ENCODE measurements around the gene RNF149.
"Not testable (repeated sequence)": the region's sequence is repeated elsewhere in the genome, so short reads cannot be mapped to it uniquely, and the experiment has no call there.

Gene RNF149, protein sequence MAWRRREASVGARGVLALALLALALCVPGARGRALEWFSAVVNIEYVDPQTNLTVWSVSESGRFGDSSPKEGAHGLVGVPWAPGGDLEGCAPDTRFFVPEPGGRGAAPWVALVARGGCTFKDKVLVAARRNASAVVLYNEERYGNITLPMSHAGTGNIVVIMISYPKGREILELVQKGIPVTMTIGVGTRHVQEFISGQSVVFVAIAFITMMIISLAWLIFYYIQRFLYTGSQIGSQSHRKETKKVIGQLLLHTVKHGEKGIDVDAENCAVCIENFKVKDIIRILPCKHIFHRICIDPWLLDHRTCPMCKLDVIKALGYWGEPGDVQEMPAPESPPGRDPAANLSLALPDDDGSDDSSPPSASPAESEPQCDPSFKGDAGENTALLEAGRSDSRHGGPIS

DNA sequence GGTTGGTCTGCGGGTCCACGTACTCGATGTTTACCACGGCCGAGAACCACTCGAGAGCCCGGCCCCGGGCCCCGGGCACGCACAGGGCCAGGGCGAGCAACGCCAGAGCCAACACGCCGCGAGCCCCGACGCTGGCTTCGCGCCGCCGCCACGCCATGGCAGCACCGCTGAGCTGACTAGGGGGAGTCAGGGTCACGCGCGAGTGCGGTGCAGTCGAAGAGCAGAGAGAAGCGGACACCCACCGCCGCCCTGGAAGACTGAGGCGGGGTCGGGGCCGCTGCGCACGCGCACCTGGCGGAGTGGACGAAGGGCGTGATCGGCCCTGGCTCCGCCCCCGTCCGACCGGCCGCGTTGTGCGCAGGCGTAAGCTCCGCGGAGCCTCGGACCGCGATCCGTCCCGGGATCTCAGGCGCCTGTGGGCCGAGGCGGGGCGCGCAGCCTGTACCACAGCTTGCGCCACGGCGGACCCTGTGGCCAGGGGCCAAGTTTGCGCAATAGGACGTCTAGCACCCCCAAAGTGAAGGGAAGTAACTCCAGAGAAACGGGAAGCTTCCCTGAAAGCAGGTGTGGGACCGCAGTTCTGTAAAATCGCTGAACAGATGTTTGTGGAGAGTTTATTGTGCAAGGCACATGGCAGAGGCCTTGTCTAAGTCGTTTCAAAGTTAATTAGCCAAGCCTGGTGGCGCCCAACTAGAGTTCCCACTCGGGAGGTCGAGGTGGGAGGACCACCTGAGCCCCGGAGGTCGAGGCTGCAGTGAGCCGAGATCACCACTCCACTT, at the start of gene RNF149:
RNF149 (minus strand) TSS at position 270 of the 779 bp plus-strand sequence; CDS start at position 157, 113 bp downstream.
- DNase-seq = peak; percentile 99

DNA sequence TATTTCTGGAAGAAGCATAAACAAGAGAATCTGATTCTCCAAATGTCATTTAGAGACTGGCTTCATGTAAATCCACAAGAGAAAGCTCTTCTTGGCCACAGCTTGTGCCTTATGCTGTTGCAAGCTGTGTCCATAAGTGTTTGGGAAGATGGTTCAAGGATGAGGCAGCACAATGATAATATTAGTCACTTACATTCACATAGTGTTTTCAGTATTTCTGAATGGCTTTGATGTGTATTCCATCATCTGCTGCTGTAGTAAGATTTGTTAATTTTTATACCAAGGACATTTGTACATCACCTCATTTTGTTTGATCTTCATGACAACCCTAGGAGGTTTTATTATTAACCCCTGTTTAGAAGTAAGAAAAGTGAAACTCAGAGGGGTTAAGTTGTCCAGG, 48.9 kb upstream of the RNF149 start:
- DNase-seq = no peak

DNA sequence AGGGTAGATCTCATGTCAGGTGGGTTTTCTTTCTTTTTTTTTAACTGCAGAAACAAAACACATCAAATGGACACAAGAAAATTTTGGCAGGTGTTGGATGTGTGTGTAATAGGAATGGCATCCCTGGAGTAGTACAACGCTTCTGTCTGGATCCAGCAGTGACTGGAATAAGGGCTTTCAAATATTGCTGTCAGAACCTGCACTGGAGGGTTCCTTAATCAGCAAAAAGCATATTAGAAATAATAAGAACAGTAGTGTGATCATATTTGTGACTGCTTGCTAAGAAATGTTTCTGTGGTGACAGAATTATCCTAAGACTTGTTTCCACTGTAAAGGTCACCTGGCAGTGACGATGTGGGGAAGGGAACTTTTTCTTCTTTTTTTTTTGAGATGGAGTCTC, 48.0 kb upstream of the RNF149 start:
- no peak for DNase-seq

DNA sequence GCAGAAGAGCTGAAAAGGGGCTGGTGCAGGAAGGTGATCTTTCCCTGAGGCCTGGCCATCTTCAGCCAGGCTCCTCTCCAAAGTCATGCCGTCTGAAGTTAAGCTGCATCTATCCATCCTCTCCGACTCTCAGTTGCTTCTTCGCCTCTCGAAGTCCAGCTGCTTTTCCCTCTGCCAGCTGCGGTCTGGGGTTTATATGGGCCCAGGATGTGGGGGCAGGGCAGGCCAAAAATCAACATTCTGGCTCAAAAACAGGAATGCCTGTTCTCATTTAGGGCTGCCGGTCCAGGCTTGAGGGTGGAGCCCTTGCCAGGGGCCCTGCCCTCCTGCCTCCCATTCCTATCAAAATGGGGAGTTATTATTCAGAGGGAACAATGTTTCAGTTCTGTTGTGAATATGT, 47.6 kb upstream of the RNF149 start:
- DNase-seq = no peak

DNA sequence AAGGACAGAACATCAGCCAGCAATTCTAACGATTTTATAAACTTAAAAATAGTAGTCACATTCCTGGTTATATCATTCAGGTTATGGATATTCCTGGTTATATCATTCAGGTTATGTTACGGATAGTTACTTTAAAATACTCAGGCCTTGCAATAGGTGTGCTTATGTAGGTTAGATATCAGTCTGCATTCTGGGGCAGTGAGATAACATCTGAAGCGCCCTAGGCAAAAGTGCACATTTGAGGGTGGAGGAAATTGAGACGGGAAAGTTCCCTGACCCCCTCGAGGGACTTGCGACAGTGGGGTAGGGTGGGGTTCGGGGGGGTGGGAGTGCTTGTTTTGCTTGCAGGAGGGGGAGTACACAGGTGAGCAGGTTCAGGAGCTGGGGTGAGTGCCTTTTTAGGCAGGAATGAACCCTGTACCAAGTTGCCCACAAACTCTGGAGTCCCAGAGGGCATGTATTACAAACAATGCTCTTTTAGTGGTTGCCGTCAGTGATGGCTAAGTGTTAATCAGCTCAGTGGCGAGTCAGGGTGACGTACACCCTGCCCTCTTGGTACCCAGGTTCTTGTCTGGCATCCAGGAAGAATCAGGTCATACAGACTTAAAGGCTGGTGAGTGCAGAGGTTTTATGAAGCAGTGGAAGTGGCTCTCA, 47.0 kb upstream of the RNF149 start:
- no peak for DNase-seq

DNA sequence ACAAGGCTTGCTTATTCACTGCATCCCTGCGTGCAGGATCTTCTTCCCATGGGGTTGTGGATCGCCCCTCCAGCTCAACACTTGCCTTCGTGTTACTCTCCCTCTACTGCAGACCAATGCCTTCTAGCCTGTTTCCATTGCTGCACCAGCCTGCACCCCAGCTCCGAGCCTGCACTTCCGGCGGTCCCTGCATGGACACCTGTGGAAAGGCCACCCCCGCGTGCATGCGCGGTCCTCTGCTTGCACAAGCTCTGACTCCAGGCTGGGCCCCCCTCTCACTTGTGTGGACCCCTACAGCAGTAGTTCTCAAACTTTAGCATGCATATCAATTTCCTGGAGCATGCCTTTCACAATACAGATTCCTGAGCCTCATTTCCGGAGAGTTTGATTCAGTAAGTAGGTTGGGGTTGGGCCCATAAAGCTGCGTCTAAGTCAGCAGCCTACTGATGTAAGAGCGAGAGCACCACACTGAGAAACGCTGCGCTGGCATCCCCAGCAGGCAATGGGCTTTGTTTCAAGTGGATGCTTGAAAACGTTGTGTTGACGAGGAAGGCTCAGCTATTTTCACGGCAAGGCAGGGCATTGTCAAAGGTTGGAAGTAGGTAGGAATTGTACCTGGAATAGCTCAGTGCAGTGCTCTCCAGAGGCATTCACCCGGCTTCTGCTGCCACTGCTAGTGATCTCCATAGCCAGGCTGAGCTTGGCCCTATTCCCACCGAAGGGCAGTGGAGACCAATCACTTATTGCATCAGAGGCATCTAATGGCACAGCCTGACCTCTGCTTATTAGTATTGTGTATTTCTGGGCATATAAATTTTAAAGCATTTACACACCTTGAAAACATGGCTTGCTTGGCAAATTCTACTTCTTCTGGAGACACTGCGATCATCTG, 46.2 kb upstream of the RNF149 start:
- DNase-seq = no peak

DNA sequence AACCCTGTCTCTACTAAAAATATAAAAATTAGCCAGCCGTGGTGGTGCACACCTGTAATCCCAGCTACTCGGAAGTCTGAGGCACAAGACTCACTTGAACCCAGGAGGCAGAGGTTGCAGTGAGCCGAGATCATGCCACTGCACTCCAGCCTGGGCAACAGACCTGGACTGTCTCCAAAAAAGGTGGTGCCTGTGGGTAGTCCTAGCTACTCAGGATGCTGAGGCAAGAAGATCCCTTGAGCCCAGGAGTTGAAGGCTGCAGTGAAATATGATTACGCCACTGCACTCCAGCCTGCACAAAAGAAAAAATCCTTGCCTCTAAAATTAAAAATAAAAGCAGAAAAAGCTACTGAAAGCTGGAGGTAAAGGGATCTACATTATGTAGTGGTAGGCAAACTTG, 44.1 kb upstream of the RNF149 start:
- DNase-seq = not testable (repeated sequence)

DNA sequence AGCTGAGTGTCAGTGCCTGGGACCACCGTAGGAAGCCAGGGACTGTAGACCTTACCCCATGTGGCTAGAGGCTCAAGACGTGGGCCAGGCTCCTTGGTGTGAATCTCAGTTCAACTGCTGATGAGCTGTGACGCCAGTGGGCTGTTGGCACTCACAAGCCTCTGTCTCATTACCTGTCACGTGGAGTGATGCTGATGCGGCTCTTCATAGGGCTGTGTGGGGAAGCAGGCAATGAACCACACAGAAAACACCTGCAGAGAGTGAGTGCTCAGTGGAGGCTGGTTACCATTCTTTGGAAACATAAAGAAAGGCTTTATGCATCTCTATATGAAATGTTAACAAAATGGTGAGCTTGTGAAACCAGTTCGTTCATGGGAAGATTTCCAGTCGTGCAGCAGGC, 42.7 kb upstream of the RNF149 start:
- DNase-seq = no peak

DNA sequence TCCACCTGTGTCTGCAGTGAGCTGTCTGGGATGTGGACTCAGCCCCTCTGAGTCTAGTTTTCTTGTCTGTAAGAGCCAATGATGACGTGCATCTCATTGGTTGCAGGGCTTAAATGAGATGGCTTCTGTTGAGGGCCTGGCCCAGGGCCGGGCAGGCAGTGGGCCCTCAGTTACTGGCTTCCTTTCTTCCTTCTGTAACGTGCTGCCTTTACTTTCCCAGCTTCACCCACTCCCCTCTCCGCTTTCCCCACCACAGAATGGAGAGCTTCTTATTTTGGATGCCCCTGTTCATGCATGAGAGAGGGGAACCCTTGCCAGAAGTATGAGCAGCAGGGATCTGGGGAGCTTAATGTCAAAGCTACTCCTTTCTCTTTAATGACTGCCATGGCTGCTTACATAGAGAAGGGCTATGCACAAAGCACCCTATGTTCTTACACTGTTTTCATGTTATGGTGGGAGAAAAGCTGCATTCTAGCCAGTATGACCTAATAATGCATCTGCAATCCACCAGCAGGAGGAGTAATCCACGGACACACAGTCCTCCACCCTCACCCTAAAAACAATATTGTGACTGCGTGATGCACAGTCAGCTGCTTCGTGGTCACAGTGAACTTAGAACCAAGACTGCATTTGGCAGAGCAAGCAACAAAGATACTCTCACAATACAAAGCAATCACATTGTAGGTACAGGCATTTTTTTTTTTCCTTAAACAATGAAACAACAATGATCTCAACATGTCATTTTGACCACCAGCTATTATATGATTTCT, 41.6 kb upstream of the RNF149 start:
- peak; percentile 46 for DNase-seq

DNA sequence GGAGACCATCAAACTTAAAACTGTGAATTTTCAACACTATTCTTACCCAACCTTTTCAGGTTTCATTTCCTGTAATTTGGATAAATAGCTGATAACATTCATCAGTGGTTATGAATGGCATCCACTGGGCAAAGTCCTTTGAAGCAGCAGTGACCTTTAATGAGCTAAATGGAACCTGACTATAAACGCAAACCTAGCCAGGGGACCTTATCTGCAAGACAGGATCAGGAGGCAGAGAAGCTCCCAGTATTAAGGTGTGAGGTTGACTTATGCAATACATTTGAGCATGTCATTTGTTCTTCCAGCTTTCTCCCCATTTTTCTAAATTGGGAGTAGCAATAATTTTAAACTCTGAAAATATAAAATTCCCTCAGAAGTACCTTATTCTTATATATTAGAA, 40.4 kb upstream of the RNF149 start:
- no peak for DNase-seq

DNA sequence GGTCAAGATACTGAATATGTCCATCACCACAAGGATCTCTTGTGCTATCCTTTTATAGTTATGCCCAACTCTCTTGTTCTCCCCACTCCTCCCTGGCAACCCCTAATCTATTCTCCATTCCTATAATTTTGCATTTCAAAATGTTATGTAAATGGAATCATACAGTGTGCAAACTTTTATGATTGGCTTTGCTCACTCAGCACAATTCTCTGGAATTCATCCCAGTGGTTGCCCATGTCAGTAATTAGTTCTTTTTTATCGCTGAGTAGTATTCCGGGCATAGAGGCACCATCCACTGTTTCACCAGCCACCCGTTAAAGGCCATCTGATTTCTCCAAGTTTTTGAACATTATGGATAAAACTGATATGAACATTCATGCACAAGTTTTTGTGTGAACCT, 38.4 kb upstream of the RNF149 start:
- DNase-seq = no peak

DNA sequence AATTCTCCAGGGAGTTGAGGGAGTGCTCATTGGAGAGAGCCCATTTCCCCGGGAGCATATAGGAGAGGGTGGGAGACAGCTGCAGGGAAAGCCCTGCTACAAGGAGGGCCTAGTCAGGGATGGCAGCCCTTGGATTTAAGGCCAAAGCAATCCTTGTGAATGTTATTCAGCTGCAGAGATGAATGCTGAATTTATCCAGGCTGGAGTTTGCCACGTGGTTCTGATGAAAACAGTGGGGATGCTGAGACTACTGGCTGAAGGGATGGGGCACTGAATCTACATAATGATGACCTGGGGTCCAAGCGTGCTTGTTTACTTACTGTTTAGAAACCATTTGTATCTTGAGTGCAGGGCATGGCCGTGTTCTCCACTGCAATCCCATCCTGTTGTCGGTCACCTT, 35.6 kb upstream of the RNF149 start:
- no peak for DNase-seq

DNA sequence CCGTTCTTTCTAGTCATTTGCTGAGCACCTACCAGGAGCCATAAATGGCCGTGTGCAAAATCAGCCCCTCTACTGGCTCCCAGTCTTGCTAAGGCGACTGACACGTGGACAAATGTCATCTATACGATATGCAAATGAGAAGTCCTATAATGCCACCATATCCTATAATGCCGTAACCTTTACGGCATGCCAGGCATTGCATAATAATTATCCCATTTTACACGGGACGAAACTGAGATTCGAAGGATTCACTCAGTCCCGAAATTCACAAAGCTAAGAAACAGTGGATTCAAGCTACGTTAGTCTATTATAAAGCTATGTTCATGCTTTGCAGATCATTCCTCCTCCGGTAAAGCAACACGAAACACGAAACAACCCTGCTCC, 34.1 kb upstream of the RNF149 start:
- no peak for DNase-seq

DNA sequence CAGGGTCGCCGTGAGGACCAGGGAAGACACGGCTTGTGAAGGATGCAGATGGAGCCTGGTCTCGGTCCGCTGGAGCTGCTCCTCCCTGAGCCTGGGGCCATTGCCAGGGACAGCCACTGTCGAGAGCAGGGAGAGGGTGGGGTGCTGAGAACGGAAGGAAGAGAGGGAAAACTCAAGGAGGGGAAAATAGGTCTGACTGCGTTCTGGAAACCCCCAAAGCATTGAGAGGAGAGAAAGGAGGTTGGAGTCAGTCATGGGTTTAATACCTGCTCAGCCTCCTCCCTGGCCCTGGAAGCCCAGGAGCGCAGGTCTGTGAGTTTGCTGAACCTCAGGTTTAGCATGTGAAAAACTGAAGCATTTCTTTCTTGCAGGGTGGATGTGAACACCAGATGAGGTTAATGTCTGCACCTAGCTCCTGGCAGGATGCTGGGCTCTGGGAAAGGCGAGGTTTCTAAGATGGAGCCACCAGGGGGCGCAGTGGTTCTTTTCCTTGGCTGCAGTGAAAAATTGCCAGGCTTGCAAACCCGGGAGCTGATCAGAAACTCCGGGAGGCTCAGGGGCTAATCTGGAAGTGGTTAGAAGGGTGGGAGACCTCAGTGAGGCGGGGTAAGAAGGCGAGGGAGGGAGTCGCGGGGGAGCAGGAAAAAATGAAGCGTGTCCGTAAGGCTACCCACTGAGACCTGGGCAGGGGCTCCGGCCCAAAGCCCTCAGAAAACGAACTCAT, 33.6 kb upstream of the RNF149 start:
- peak; percentile 45 for DNase-seq

DNA sequence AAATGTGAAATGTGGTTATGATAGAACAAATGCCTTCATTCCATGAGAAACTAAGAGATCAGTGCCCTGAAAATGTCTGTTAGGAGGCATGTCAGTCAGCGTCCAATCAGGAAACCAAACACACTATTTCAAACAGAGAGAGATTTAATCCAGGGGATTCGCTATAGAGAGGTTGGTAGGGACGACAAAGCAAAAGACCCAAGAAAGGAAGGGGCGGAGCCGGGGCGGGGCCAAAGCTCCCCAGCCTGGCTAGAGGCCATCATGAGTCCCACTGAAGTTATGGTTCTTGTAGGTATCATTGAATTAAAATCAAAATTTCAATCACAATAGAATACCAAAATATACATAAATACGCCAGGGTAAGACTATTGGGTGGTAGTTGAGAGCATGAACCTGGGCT, 32.9 kb upstream of the RNF149 start:
- DNase-seq = no peak

DNA sequence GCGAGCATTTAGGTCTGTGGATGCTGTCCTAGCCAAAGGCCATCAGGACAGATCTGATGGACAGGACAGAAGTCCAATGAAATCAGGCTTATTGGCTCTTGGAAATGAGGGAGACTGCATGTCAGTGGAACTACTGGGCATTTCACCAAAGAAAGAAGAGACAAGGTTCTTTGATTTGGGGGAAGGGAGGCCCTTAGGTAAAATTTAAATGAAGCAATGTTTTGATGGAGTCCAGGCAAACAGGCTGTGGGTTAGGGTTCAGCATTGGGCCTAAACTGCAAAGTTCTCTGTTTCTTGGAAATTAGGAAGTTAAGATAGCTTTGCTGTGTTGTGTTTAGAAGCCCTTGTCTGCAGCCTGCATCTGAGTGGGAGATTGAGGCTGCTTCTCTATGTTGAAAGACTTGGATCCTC, 31.6 kb upstream of the RNF149 start:
- DNase-seq = peak; percentile 73

DNA sequence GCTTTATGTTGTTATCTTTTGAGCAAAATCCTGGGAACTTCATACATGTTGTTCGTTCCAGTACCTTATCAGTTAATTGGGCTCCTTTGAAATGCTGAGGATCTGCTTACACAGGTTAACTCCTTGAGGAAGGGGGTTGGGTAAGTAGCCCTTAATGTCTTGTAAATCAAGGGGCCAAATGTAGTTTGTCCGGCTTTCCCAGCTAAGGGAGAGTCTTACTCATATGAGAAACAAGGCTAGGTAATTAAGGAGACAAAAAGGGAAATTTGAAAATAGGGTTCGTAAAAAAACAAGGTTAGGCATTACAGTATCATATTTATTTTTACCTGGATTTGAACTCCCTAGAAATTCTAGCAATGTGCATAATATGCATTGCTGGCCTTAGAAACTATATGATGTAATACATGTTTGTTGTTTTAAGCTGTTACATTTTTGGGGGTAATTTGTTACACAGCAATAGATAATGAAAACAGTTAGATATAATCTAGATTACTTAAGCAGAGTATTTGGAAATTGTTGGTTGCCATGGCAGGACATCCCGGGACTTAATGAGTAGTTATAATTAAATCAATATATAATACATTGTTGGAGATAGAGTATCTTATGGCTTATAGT, 30.9 kb upstream of the RNF149 start:
- no peak for DNase-seq

DNA sequence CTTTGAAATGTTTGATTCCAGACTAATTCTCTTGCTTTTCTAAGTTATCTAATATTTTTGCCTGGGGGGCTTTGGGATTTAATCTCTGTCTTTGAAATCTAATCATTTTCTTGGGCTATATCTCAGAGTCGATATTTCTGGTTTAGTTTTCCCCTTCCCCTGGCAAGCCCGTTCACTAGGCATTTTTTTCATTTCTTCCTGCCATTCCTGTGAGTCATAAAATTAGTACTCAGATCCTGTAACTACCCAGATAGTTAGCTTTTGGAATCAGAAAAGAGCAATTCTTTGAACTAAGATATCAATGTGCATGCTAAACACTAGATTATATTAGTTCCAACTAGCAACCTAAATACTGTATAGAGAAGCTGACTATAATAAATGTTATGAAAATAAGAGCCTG, 29.4 kb upstream of the RNF149 start:
- no peak for DNase-seq

DNA sequence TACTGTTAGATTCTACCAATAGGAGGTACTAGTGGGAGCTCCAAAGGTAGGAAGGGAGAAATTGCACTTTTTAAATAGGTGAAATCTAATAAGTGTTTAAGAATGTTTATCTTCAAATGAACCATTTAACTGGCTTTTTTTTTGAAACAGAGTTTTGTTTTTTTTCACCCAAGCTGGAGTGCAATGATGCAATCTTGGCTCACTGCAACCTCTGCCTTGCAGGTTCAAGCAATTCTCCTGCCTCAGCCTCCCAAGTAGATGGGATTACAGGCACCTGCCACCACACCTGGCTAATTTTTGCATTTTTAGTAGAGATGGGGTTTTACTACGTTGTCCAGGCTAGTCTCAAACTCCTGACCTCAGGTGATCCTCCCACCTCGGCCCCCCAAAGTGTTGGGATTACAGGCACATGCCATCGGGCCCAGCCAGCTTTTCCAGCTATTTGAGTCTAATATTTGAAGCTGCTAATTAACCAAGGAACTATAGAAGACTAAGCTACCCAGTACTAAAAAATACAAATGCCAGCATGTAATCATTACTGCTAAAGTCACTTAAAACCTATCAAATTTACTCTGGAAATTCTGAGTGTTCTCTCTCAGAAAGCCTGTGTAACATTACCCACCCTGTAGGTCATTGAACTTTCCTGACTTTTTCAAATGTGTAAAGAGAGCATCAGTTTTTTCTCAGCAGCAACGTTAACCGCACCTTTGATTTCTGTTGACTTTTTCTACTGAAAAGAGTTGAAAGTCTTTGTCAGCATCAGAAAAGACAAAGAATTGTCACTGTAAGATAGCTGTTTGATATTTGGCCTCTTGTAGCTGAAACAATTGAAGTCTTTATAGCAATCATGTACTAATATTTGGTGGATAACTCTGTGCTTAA, 24.6 kb upstream of the RNF149 start:
- no peak for DNase-seq

DNA sequence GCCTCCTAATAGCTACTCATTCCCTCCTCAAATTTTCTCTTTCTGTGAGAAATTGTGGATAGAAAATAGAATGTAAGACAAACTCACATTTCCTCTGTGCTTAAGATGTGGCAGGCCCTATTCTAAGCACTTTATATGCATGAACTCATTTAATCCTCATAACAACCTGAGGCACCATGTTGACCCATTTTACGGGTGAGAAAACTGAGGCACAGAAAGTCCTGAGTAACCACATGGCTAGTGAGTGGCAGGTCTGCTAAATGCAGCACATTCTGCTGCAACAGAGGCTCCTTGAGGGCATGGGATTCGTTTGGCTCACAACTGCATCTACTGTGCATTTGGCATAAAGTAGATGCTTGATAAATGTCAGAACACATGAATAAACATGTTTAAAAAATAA, 22.7 kb upstream of the RNF149 start:
- no peak for DNase-seq
